Measurements from ENCODE around the gene HIF3A.

- TF ChIP-seq POLR2A (IDR thresholded peaks at IDR 0.05; ENCODE audit: control extremely low read depth in 1 of 2, low read depth in 2 of 2, low read length in 2 of 2) (no peak), PHF8 (conservative IDR thresholded peaks at IDR 0.05; ENCODE audit: low read depth, low read length) (no peak), CTCF (IDR thresholded peaks at IDR 0.05; ENCODE audit: control extremely low read depth in 1 of 3, insufficient read depth in 1 of 3, low read depth in 1 of 3, low read length in 3 of 3) (no peak), FOSL1 (IDR thresholded peaks at IDR 0.05; ENCODE audit: insufficient read depth, low read depth, low read length) (no peak), GTF2F1 (IDR thresholded peaks at IDR 0.05; ENCODE audit: borderline replicate concordance, low read depth, low read length) (no peak), NRF1 (IDR thresholded peaks at IDR 0.05; ENCODE audit: low read depth, low read length) (no peak), CREB1 (IDR thresholded peaks at IDR 0.05) (no peak), RFX5 (IDR thresholded peaks at IDR 0.05; ENCODE audit: borderline replicate concordance, low read depth, low read length) (no peak), CEBPB (IDR thresholded peaks at IDR 0.05; ENCODE audit: low read depth, low read length) (no peak)
- TF ChIP-seq, protein P1, sequence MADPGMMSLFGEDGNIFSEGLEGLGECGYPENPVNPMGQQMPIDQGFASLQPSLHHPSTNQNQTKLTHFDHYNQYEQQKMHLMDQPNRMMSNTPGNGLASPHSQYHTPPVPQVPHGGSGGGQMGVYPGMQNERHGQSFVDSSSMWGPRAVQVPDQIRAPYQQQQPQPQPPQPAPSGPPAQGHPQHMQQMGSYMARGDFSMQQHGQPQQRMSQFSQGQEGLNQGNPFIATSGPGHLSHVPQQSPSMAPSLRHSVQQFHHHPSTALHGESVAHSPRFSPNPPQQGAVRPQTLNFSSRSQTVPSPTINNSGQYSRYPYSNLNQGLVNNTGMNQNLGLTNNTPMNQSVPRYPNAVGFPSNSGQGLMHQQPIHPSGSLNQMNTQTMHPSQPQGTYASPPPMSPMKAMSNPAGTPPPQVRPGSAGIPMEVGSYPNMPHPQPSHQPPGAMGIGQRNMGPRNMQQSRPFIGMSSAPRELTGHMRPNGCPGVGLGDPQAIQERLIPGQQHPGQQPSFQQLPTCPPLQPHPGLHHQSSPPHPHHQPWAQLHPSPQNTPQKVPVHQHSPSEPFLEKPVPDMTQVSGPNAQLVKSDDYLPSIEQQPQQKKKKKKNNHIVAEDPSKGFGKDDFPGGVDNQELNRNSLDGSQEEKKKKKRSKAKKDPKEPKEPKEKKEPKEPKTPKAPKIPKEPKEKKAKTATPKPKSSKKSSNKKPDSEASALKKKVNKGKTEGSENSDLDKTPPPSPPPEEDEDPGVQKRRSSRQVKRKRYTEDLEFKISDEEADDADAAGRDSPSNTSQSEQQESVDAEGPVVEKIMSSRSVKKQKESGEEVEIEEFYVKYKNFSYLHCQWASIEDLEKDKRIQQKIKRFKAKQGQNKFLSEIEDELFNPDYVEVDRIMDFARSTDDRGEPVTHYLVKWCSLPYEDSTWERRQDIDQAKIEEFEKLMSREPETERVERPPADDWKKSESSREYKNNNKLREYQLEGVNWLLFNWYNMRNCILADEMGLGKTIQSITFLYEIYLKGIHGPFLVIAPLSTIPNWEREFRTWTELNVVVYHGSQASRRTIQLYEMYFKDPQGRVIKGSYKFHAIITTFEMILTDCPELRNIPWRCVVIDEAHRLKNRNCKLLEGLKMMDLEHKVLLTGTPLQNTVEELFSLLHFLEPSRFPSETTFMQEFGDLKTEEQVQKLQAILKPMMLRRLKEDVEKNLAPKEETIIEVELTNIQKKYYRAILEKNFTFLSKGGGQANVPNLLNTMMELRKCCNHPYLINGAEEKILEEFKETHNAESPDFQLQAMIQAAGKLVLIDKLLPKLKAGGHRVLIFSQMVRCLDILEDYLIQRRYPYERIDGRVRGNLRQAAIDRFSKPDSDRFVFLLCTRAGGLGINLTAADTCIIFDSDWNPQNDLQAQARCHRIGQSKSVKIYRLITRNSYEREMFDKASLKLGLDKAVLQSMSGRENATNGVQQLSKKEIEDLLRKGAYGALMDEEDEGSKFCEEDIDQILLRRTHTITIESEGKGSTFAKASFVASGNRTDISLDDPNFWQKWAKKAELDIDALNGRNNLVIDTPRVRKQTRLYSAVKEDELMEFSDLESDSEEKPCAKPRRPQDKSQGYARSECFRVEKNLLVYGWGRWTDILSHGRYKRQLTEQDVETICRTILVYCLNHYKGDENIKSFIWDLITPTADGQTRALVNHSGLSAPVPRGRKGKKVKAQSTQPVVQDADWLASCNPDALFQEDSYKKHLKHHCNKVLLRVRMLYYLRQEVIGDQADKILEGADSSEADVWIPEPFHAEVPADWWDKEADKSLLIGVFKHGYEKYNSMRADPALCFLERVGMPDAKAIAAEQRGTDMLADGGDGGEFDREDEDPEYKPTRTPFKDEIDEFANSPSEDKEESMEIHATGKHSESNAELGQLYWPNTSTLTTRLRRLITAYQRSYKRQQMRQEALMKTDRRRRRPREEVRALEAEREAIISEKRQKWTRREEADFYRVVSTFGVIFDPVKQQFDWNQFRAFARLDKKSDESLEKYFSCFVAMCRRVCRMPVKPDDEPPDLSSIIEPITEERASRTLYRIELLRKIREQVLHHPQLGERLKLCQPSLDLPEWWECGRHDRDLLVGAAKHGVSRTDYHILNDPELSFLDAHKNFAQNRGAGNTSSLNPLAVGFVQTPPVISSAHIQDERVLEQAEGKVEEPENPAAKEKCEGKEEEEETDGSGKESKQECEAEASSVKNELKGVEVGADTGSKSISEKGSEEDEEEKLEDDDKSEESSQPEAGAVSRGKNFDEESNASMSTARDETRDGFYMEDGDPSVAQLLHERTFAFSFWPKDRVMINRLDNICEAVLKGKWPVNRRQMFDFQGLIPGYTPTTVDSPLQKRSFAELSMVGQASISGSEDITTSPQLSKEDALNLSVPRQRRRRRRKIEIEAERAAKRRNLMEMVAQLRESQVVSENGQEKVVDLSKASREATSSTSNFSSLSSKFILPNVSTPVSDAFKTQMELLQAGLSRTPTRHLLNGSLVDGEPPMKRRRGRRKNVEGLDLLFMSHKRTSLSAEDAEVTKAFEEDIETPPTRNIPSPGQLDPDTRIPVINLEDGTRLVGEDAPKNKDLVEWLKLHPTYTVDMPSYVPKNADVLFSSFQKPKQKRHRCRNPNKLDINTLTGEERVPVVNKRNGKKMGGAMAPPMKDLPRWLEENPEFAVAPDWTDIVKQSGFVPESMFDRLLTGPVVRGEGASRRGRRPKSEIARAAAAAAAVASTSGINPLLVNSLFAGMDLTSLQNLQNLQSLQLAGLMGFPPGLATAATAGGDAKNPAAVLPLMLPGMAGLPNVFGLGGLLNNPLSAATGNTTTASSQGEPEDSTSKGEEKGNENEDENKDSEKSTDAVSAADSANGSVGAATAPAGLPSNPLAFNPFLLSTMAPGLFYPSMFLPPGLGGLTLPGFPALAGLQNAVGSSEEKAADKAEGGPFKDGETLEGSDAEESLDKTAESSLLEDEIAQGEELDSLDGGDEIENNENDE (IDR thresholded peaks at IDR 0.05; ENCODE audit: insufficient replicate concordance, low read length) = no peak
Measured at GRCh38 chr19:46250076-46250735, 46.6 kb upstream of the HIF3A start.

All from H1 (cell line).